Measurements from ENCODE around the gene PAN2.
"Not testable (repeated sequence)": the region's sequence is repeated elsewhere in the genome, so short reads cannot be mapped to it uniquely, and the experiment has no call there.

The PAN2 gene

GRCh38 chr12:56308714-56309113, 25.1 kb downstream of the PAN2 start:
- in situ Hi-C loops (cut with MboI; ENCODE audit: low sequenced_read_pairs): no loop called here

- in situ Hi-C loops (cut with MboI; ENCODE audit: low sequenced_read_pairs): no loop called here
These were observed 26.4 kb downstream of the PAN2 start for GRCh38 chr12:56307221-56307965.

GRCh38 chr12:56304872-56305590, 28.8 kb downstream of the PAN2 start:
- in situ Hi-C loops (cut with MboI; ENCODE audit: low sequenced_read_pairs): no loop called here

GRCh38 chr12:56304276-56304675, 29.5 kb downstream of the PAN2 start:
- in situ Hi-C loops (cut with MboI; ENCODE audit: low sequenced_read_pairs): no loop called here

GRCh38 chr12:56300644-56301464, 32.9 kb downstream of the PAN2 start:
- in situ Hi-C loops (cut with MboI; ENCODE audit: low sequenced_read_pairs): no loop called here

GRCh38 chr12:56299853-56300643, 33.8 kb downstream of the PAN2 start, which contains the start of gene CS:
TSS of gene CS (minus strand) at chr12:56300330. CDS start at chr12:56300201, 129 bp downstream.
- in situ Hi-C loops (cut with MboI; ENCODE audit: low sequenced_read_pairs): no loop called here

GRCh38 chr12:56299308-56299852, 34.4 kb downstream of the PAN2 start:
- in situ Hi-C loops (cut with MboI; ENCODE audit: low sequenced_read_pairs): no loop called here

- in situ Hi-C loops (cut with MboI; ENCODE audit: low sequenced_read_pairs): no loop called here
These were observed 35.0 kb downstream of the PAN2 start for GRCh38 chr12:56298828-56299227.

- in situ Hi-C loops (cut with MboI; ENCODE audit: low sequenced_read_pairs): no loop called here
These were observed 36.4 kb downstream of the PAN2 start for GRCh38 chr12:56297400-56297799.

- in situ Hi-C loops (cut with MboI; ENCODE audit: low sequenced_read_pairs): no loop called here
These were observed 37.5 kb downstream of the PAN2 start for GRCh38 chr12:56296295-56296694.

GRCh38 chr12:56293795-56294194, 40.0 kb downstream of the PAN2 start:
- in situ Hi-C loops (cut with MboI; ENCODE audit: low sequenced_read_pairs): no loop called here

- in situ Hi-C loops (cut with MboI; ENCODE audit: low sequenced_read_pairs): no loop called here
These were observed 45.0 kb downstream of the PAN2 start for GRCh38 chr12:56288705-56289387.

- in situ Hi-C loops (cut with MboI; ENCODE audit: low sequenced_read_pairs): no loop called here
These were observed 47.6 kb downstream of the PAN2 start for GRCh38 chr12:56286044-56286830.

GRCh38 chr12:56284263-56284662, 49.5 kb downstream of the PAN2 start:
- in situ Hi-C loops (cut with MboI; ENCODE audit: low sequenced_read_pairs): not testable (repeated sequence)

- in situ Hi-C loops (cut with MboI; ENCODE audit: low sequenced_read_pairs): no loop called here
These were observed 51.2 kb downstream of the PAN2 start for GRCh38 chr12:56282579-56282978.

- in situ Hi-C loops (cut with MboI; ENCODE audit: low sequenced_read_pairs): no loop called here
These were observed 51.8 kb downstream of the PAN2 start for GRCh38 chr12:56282030-56282429.

GRCh38 chr12:56280849-56281248, 53.0 kb downstream of the PAN2 start:
- in situ Hi-C loops (cut with MboI; ENCODE audit: low sequenced_read_pairs): no loop called here

GRCh38 chr12:56278905-56279304, 54.9 kb downstream of the PAN2 start:
- in situ Hi-C loops (cut with MboI; ENCODE audit: low sequenced_read_pairs): no loop called here

- in situ Hi-C loops (cut with MboI; ENCODE audit: low sequenced_read_pairs): no loop called here
These were observed 59.5 kb downstream of the PAN2 start for GRCh38 chr12:56274299-56274698.

Data from HL-60/S4 treated with phorbol 12-myristate 13-acetate at 8.2 ng/mL for 4 days and 3 days (cell line).